Activated T-helper 1 cell treated with Interleukin-2 at 50 U/mL for 16 hours (primary cell): ENCODE results near the gene MMP2.

Source experiments
- DNase-seq: peaks from one replicate; pipeline ENCODE4 v3.0.0-alpha.2; 2020; ENCODE audit warnings: low read depth

The MMP2 gene

GRCh38 chr16:55513616-55514015 is 34.6 kb downstream of the MMP2 start:
- DNase-seq = no peak

DNA sequence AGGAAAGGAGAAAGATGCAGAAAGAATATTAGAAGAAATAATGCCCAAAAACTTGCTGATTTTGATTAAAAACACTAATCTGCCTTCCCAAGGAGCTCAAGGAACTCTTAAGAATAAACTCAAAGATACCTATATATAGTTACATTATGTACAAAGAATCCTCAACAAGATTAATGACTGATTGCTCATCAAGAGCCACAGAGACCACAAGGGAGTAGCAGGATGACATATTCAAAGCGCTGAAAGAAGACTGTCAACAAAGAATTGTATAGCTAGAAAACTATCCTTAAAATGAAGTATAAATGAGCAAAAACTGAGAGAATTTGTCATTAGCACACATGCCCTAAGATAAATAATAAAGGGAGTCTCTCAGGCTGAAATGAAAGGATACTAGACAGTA is 36.1 kb downstream of the MMP2 start:
- no peak for DNase-seq

GRCh38 chr16:55521792-55522191 is 42.8 kb downstream of the MMP2 start:
- no peak for DNase-seq

GRCh38 chr16:55526441-55526840 is 47.4 kb downstream of the MMP2 start:
- DNase-seq = no peak

GRCh38 chr16:55527885-55528284 is 48.9 kb downstream of the MMP2 start:
- DNase-seq = no peak

DNA sequence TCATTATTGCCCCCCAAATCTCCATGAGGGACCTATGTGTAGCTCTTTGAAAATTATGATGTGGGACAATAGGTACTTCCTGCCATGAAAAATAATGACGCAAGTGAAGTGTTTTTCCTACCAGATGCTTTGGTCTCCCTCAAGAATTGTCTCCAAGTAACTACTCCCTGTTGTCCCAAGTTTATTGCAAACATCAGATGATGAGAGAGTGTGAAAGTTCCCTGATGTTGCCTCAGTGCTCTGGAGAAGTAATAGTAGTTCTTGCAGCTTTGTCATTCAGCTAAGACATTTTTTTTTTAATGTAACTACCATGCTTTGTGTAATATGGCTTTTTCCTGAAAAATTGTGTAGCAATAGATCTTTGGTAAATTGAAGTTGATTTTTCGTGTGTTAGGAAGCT is 50.0 kb downstream of the MMP2 start:
- DNase-seq = no peak

DNA sequence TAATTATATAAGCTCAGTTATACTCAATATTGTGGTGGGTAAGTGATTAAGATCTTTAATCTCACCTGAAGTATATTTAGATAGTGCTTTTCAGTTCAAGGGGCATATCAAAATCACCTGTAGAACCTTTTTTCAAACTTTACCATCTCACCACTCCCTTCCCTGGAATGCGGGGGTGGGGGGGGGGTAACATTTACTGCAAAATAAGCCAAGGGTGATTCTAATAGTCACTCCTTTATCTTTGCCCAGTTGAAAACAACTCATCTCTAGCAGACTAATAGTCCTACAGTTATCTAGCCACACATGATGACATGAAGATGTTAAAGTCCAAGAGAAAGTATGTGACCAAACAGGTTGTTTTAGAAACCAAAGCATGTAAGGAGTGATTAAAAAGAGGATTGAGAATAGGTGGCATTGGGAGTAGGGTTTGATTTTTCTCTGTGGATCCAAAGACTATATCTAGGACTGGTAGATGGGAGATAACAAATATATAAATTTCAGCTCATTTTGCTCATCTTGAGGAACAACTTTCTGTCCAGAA is 51.4 kb downstream of the MMP2 start:
- no peak for DNase-seq

- DNase-seq = no peak
Observed at GRCh38 chr16:55532227-55532626, 53.2 kb downstream of the MMP2 start.

DNA sequence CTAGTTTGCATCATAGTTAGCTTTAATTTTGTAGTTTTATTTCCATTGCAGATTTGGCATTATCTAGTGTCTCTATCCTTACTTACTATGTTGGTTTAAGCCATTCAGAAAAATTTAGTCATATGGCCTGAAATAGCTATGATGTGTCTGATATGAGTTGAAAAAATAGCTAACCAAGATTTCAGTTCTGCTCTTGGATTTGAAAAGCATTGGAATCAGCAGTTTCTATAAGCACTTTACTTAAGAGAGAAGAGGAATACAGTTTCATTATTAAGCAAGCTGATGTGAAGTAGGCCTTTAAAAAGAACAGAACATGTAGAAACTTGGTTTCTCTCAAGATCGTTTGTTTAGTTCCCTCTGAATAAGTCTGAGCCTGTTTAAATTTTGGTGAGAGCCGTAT is 55.8 kb downstream of the MMP2 start:
- DNase-seq = no peak

DNA sequence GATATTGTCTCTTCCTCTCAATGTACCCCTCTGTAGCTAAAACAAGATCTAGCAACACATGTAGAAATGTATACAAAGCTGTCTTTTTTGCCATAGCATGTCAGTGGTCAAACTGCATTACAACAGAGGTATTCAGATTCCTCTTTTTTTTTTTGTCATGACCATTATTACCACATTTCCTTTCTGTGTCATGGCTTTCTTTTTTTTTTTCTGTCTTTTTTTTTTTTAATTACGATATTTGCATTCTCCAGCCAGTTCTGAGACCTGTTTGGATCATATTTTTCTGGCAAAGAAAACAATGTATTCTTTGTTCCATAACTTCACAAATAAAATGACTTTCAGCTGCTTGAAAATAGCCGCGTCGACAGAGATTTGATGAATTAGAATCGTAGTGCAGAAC is 60.1 kb downstream of the MMP2 start:
- no peak for DNase-seq

DNA sequence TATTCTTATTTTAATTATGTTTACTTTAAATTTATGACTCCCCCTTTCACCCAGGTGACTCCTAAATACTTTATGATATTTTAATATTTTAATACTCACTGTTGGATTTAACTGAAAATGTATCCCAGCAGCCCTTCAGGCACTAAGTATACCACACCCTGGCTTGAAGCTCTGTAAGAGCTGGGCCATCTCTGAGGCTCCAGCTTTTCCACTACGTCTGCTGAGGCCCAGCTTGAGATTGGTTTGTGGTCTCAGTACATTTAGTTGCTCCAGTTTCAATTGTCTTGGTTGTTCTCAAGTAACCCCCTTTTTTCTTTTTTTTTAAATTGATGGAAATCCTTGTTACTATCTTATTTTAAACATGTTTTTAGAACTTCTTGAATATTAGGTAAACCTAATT is 60.5 kb downstream of the MMP2 start:
- DNase-seq = no peak

- DNase-seq = no peak
Observed at GRCh38 chr16:55540221-55540620, 61.2 kb downstream of the MMP2 start.

GRCh38 chr16:55542459-55543082 is 63.6 kb downstream of the MMP2 start:
- DNase-seq = no peak

DNA sequence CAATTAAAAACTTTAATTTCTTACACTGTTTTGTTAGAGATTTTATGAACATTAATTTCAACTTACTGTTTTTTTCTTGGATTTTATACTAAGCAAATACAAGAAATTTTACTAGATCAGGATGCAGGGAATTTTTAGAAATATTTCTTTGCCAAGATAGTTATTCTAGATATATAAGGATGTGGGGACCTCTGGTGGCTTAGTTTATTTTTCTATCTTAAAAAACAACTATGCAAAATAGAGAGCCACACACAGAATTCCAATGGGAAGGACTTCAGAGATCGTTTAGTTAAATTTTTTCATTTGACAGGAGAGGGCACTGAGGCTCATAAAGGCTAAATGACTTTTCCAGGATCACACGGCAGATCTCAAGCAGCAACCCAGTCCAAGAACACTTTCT is 64.5 kb downstream of the MMP2 start:
- no peak for DNase-seq

DNA sequence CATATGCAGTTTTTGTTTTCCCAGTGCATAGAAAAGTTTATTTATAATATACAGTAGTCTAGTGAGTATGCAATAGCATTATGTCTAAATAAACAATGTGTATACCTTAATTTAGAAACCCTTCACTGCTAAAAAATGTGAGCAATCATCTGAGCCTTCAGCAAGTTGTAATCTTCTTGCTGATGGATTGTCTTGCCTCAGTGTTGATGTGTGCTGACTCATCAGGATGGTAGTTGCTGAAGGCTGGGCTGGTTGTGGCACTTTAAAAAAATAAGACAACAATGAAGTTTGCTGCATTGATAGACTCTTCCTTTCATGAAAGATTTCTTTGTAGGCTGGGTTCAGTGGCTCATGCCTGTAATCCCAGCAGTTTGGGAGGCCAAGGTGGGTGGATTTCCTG is 73.6 kb downstream of the MMP2 start:
- DNase-seq = no peak

- DNase-seq = no peak
Observed at GRCh38 chr16:55555436-55555835, 76.4 kb downstream of the MMP2 start.
